ENCODE measurements around the gene RASA3. TPM values are rescaled to one million over a fixed set of nuclear protein-coding genes. Genes with fewer than 3 reads are reported as not detected.

The RASA3 gene
- polyA plus RNA-seq, 1 donor: 19.6 TPM

GRCh38 chr13:114007566-114007965, 124.9 kb downstream of the RASA3 start:
- no peak for DNase-seq (ENCODE audit: low read depth)

DNA sequence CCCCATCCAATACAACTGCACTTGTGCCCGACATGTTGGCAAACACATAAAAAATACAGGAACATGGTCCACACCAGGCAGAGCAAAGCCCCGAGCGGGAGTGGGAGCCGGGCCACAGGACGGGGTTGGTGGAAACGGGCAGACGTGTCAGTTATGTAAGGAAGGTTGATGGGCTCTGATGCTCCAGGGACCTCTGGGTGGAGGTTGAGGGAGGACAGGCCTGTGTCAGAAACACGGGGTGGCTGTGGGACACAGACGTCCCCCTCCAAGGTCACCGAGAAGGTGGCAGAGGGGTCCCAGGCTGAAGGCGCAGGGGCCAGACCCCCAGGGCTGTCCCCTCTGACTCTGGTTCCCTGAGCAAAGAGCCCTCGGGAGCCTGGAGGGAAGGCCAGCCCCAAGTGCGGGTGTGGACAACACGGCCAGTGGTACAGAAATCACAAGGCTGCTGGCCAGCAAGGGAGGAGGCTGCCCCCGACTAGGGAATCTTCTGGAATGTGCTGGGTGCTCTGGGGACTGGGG, 127.2 kb downstream of the RASA3 start:
- DNase-seq (ENCODE audit: low read depth): no peak

- no peak for DNase-seq (ENCODE audit: low read depth)
Observed at GRCh38 chr13:114004420-114005205, 127.8 kb downstream of the RASA3 start.

GRCh38 chr13:114002771-114003321, 129.6 kb downstream of the RASA3 start:
- no peak for DNase-seq (ENCODE audit: low read depth)

DNA sequence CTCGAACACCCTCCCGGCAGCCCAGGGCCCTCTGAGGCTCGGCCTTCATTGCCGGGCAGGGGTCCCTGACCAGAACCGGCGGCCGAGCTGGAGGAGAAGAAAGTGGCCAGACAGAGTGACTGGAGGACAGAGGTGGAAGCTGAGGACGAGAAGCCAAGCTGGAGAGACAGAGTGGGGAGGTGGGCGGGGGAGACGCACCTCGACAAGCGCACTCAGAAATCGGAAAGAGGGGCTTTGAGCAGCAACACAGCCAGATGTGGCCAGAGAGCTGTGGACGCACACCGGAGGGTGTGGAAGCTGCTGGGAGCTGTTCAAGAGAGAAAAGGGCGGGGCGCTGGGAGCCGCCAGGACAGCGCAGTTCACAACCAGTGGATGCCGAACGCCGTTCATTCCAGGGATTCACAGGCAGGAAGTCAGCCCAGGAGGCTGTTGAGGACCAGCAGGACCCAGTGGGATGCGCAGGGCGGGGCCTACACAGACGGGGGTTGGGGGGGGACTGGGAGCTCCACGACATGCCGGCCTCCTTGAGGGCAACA, 130.3 kb downstream of the RASA3 start:
- DNase-seq (ENCODE audit: low read depth): no peak

DNA sequence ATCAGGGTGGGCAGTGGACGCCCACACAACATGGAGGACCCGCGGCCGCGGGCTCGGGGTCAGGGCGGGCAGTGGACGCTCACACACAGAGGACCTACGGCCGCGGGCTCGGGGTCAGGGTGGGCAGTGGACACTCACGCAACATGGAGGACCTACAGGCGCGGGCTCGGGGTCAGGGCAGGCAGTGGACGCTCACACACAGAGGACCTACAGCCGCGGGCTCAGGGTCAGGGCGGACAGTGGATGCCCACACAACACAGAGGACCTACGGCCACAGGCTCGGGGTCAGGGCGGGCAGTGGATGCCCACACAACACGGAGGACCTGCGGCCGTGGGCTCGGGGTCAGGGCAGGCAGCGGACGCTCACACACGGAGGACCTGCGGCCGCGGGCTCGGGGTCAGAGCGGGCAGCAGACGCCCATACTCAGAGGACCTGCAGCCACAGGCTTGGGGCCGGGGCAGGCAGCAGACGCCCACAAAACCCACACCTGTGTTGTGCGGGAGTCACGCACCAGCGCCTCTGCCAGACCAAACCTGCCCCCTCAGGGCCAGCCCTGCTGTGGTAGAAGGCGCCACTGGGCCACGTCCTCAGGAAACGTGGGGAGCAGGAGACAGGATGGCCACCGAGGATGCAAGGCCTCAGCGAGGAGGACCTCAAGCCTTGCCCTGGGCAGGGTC, 131.0 kb downstream of the RASA3 start:
- no peak for DNase-seq (ENCODE audit: low read depth)

DNA sequence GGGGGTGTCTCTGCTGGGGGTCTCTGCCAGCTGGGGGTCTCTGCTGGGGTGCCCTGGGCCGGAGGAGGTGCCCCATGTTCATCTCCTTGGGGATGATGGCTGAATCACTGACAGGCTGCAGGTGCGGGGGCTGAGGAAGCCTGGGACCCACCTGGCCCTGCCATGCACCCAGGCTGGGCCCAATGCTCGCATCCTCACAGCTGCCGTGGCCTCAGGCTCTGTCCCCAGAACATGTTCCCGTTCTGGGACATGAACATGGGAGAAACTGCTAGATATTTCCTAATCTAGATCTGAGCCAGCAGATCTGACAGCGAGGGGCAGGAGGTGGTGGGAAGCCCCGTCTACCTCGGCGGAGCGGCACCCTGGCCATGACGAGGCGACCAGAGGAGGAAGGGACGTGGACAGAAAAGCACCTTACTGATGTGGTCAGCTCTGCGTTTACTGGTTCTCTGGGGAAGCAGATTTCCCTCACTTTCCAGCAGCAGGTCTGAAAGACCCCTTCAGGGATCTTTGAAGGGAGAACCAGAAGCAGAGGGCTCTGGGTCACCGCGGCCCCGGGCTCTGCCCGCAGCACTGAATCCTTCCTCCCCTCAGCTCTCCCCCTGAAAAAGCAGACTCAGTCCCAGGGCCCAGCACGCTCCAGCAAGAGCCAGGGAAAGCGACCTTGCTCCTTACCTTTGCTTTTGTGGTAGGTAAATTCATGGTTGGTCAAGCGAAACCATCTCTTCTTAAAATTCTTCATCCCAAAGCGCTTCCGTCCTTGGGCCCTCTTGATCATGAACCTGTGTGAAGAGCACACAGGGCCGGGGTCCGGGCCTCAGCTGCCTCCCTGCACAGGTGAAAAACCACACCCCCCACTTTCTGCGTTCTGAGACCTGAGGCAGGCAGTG, 132.0 kb downstream of the RASA3 start:
- DNase-seq (ENCODE audit: low read depth): no peak

DNA sequence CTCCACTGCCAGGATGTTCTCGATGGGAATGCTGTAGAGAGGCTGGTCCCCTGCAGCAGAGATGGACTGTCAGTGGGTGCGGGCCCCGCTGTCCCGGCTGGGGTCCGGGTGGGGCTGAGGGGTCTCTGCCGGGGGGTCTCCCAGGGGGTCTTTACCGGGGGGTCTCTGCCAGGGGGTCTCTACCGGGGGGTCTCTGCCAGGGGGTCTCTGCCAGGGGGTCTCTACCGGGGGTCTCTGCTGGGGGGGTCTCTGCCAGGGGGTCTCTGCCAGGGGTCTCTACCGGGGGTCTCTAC, 132.9 kb downstream of the RASA3 start:
- no peak for DNase-seq (ENCODE audit: low read depth)

DNA sequence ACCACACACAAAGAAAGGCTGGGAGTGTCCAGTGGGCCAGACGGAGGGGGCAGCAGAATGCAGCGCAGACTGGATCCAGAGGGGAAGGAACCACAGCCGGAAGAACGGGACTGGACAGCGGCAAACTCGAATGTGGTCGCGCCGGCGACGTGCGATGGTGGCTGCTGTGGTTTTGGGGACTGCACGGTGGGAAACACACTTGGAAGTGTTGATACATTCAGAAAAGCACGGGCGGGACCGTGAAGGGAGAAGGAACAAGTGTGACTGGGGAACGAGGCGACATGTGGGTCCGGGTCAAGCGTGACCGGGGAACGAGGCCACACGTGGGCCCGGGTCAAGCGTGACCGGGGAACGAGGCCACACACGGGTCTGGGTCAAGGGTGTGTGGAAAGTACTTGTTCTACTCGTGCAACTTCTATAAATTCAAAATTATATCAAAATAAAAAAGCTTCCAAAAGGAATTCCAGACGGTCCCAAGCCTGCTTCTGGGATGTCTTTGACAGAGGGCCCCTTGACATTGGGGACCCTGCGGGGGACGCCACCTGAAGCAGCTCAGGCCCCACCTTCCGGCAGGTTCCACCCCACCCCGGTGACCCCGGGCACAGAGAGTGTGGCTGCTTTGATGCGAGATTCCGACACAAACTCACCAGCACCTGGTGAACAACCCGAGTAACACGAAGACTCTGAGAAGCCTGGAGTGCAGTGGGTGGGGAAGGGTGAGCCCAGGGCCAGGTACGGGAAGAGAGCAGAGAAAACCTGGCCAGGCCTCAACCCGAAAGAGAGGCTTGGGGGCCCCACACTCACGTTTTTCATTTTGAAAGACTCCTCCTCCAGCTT, 133.4 kb downstream of the RASA3 start:
- no peak for DNase-seq (ENCODE audit: low read depth)

DNA sequence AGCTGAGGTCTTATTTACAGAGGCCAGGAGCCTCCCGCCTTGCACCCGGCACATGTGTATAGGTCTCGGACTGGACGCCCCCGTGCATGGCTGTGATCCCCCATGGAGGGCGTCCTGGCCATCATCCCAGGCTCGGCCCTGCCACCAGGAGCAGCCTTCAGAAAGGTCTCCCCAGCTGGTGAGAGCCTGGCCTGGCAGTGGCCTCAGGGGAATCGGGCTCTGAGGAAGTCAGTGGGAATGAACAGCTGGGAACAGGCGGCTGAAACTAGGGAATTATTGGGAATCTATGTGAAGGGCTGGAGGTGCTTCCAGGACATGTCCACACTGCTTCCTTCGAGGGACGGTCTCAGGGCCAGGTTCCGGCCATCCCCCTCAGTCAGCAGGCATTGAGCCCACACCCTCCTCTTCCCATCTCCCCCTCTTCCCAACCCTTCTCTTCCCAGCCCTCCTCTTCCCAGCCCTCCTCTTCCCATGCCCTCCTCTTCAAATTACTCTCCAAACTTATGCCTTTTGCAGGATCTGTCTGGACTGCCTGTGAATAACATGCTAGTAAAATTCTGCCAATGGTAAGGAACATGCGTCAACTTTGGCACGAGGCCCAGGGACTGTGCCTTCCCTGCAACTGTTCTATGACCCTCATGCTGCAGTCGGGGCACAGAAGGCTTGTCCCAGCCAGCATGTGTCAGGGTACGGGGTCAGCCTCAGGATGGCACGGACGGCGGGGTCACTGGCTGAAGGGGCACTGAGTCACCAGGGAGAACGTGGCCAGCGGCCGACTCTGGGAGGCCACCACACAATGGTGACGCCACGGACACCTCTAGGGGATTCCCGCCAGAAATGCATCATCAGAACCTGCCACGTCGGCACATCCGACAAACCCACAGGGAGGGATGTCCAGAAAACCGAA, 134.3 kb downstream of the RASA3 start:
- DNase-seq (ENCODE audit: low read depth): peak; percentile 34

- no peak for DNase-seq (ENCODE audit: low read depth)
Observed at GRCh38 chr13:113996912-113997745, 135.3 kb downstream of the RASA3 start.

DNA sequence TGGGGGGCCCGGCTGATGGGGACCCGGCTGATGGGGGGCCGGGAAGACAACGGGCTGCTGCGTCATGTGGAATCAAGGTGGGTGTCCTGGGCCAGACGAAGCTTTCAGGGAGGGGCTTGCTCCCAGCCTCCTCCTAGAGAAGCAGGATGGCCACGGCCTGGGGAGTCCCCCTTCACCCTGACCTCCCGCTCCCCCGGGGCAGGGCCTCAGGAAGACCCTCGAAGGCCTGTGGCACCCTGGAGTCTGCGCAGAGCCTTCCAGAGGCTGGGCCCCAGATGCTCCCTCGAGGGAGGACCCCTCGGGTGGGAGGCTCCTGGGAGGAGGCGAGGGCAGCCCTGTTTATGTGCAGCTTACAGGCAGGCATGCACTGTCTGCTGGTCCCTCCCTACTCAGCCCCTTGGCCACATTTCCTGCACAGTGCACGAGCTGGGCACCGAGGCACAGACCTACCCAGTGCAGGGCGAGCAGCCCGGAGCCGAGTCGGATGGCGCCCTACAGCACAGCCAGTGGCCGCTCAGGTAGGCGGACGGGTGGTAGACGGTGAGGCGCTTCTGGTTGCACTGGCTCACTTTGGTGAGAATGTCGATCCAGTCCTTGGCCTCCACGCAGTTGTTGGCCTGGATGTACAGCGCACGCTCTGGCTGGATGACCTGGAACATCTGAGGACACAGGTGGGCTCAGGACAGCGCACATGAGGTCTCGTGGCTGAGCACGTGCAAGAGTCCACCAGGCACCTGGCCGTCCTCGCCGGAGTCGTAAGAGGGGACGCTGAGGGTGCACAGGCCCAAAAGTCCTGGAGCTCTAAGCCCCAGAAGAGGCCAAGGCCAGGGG, 136.1 kb downstream of the RASA3 start:
- DNase-seq (ENCODE audit: low read depth): no peak

- no peak for DNase-seq (ENCODE audit: low read depth)
Observed at GRCh38 chr13:113995051-113995601, 137.3 kb downstream of the RASA3 start.

GRCh38 chr13:113992276-113993005, 140.0 kb downstream of the RASA3 start:
- DNase-seq (ENCODE audit: low read depth): no peak

DNA sequence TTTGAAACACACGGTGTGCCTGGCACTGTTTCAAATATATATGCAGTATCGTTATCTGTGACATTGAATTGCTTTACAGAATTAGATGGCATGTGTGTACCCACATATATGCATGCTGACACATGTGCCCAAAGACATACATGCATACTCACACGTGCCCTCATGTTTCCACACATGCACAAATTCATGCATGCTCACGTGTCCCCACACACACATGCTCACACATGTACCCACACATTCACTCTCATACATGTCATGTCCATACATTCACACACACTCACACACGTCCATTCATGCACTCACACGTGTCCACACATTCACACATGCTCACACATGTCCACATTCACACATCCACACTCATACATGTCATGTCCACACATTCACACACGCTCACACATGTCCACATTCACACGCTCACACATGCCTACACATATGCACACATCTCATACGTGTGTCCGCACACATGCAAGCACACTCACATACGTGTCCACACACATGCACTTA, 140.7 kb downstream of the RASA3 start:
- DNase-seq (ENCODE audit: low read depth): no peak

DNA sequence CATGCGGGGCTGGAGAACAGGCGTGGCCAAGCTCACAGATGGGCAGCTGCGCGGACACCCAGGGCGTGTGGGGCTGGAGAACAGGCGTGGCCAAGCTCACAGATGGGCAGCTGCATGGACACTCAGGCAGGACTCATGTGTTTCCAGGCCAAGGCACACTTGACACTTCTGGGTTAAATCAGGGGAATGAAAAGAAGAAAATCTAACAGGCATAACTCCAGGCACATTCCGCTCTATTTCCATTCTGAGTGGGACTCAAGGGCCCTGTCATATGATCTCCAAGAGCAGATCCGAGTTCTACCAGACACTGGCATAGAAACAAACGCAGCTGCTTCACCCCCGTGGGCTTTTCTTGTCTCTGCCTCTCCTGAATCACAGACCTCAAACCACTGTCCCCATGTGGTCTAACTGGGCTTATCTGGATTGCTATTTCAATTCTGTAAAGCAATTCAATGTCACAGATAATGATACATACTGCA, 141.2 kb downstream of the RASA3 start:
- no peak for DNase-seq (ENCODE audit: low read depth)

Data from forelimb muscle (tissue), 1 donor.